Mesothelial cell of epicardium (in vitro differentiated cells): ENCODE results near the gene MAPK1IP1L. TPM values are rescaled to one million over a fixed set of nuclear protein-coding genes. Genes with fewer than 3 reads are reported as not detected.
"Not testable (repeated sequence)": the region's sequence is repeated elsewhere in the genome, so short reads cannot be mapped to it uniquely, and the experiment has no call there.

ENCODE experiments used
- DNase-seq, 2 experiments: peaks; one replicate each; pipeline ENCODE4 v3.0.0; 2021; ENCODE audit warnings: low spot score in 2 of 2; ENCODE audit not compliant: unreplicated experiment in 2 of 2
- H3K27ac Mint-ChIP-seq: 2 replicates; pipeline ENCODE4 v1.8.0; 2021; ENCODE audit warnings: mixed read lengths
- H3K27me3 Mint-ChIP-seq: 2 replicates; pipeline ENCODE4 v1.8.0; 2021; ENCODE audit warnings: low read depth, mixed read lengths
- H3K36me3 Mint-ChIP-seq: 2 replicates; pipeline ENCODE4 v1.8.0; 2021; ENCODE audit warnings: mixed read lengths
- H3K4me1 Mint-ChIP-seq: 2 replicates; pipeline ENCODE4 v1.8.0; 2021; ENCODE audit warnings: mixed read lengths
- H3K4me3 Mint-ChIP-seq: 2 replicates; pipeline ENCODE4 v1.8.0; 2021; ENCODE audit warnings: mild to moderate bottlenecking, moderate library complexity, mixed read lengths
- H3K9me3 Mint-ChIP-seq: 2 replicates; pipeline ENCODE4 v1.8.0; 2021; ENCODE audit warnings: mixed read lengths
- total RNA-seq: library from RNA; stranded (reverse); gene quantifications from 3 replicates; pipeline ENCODE4 v1.2.1, GENCODE V29; 2021
- TF ChIP-seq, protein P1 (sequence below): fragments of 200-600 bp; sonication (generic); IDR thresholded peaks from one replicate; pipeline ENCODE4 v1.5.0; 2021; ENCODE audit warnings: antibody characterized with exemption; ENCODE audit not compliant: unreplicated experiment

MAPK1IP1L gene
- 116 to 120 TPM (median 119 TPM) in 3 replicates for total RNA-seq

GRCh38 chr14:55051423-55052268, at the start of gene MAPK1IP1L:
Gene MAPK1IP1L (plus strand): TSS chr14:55051647. CDS start chr14:55061684, 10,037 bp downstream.
- Mint-ChIP-seq H3K4me3 (peak within 1 kb of the TSS; percentile 92), H3K4me1 (peaks cover 32% of the 10 kb centered on the region), H3K9me3 (no peaks in the 10 kb centered on the region), H3K36me3 (peaks cover 8% of the 10 kb centered on the region), H3K27ac (peak within 1 kb of the TSS; percentile 100), H3K27me3 (no peaks in the 10 kb centered on the region)
- peak; percentile 87 to 99 for DNase-seq
- TF ChIP-seq, protein P1, sequence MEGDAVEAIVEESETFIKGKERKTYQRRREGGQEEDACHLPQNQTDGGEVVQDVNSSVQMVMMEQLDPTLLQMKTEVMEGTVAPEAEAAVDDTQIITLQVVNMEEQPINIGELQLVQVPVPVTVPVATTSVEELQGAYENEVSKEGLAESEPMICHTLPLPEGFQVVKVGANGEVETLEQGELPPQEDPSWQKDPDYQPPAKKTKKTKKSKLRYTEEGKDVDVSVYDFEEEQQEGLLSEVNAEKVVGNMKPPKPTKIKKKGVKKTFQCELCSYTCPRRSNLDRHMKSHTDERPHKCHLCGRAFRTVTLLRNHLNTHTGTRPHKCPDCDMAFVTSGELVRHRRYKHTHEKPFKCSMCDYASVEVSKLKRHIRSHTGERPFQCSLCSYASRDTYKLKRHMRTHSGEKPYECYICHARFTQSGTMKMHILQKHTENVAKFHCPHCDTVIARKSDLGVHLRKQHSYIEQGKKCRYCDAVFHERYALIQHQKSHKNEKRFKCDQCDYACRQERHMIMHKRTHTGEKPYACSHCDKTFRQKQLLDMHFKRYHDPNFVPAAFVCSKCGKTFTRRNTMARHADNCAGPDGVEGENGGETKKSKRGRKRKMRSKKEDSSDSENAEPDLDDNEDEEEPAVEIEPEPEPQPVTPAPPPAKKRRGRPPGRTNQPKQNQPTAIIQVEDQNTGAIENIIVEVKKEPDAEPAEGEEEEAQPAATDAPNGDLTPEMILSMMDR, result peak; percentile 97

DNA sequence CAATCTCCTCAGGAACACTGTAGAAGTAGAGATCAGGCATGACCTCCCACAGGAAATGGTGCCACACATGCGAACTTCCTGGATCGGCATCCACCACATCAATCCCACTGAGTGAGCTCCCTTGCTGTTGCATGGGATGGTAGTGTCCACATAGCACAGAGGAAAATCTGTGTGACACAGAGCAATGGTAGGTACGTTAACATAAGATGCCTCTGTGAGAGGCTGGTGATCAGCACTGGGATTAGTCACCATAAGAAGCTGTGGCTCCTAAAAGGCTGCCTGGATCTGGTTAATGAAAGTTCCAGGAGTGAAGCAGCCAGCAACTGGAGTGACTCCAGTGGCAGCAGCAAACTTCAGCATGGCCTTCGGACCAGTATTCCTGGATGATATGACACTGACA, 46.4 kb upstream of the MAPK1IP1L start:
- Mint-ChIP-seq H3K27ac (no peak overlapping the region), H3K27me3 (no peaks in the 10 kb centered on the region)
- TF ChIP-seq, protein P1, result no peak

GRCh38 chr14:55015006-55015405, 36.4 kb upstream of the MAPK1IP1L start:
- TF ChIP-seq, protein P1, result no peak
- Mint-ChIP-seq H3K4me1 (no peaks in the 10 kb centered on the region), H3K9me3 (peaks cover 3% of the 10 kb centered on the region), H3K4me3 (no peak overlapping the region), H3K36me3 (peaks cover 22% of the 10 kb centered on the region), H3K27ac (no peak overlapping the region), H3K27me3 (no peaks in the 10 kb centered on the region)
- no peak for DNase-seq

More for the DNA sequence above, 46.4 kb upstream of the MAPK1IP1L start:
- DNase-seq, result no peak
- no peak overlapping the region for H3K4me3 Mint-ChIP-seq
- H3K36me3 Mint-ChIP-seq, result peaks cover 14% of the 10 kb centered on the region
- H3K4me1 Mint-ChIP-seq, result no peaks in the 10 kb centered on the region
- no peaks in the 10 kb centered on the region for H3K9me3 Mint-ChIP-seq

GRCh38 chr14:55019968-55020554, 31.4 kb upstream of the MAPK1IP1L start:
- no peak overlapping the region for H3K4me3 Mint-ChIP-seq
- no peak overlapping the region for H3K27ac Mint-ChIP-seq
- peaks cover 3% of the 10 kb centered on the region for H3K4me1 Mint-ChIP-seq
- DNase-seq, result no peak
- H3K9me3 Mint-ChIP-seq, result no peaks in the 10 kb centered on the region
- H3K27me3 Mint-ChIP-seq, result no peaks in the 10 kb centered on the region
- peaks cover 13% of the 10 kb centered on the region for H3K36me3 Mint-ChIP-seq
- TF ChIP-seq, protein P1, result no peak

GRCh38 chr14:55024365-55024764, 27.1 kb upstream of the MAPK1IP1L start:
- not testable (repeated sequence) for H3K27me3 Mint-ChIP-seq, H3K27ac Mint-ChIP-seq, H3K4me3 Mint-ChIP-seq, H3K9me3 Mint-ChIP-seq, DNase-seq
- peaks cover 33% of the 10 kb centered on the region for H3K4me1 Mint-ChIP-seq
- H3K36me3 Mint-ChIP-seq, result peaks cover 11% of the 10 kb centered on the region

DNA sequence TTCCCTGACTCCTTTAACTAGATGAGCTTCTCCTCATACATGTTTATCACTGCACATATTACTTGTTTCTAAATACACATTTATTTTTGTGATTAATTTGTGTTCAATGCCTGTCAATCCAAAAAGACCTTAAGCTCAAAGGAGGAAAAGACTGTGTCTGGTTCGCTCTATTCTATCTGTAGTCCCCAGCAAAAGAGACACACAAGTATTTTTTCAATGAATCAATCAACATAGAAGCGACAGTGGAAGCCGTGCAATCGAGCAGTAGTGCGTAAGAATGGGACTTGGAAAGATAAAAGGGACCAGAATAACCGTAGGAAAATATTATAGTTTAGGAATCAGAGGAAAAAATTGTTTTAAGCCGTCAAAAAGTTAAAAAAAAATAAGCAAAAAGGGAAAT, 25.5 kb upstream of the MAPK1IP1L start:
- peaks cover 37% of the 10 kb centered on the region for H3K4me1 Mint-ChIP-seq
- H3K27me3 Mint-ChIP-seq, result no peaks in the 10 kb centered on the region
- peak overlapping the region; percentile 86 for H3K27ac Mint-ChIP-seq
- H3K36me3 Mint-ChIP-seq, result peaks cover 4% of the 10 kb centered on the region
- no peaks in the 10 kb centered on the region for H3K9me3 Mint-ChIP-seq
- DNase-seq, result no peak
- TF ChIP-seq, protein P1, result no peak
- H3K4me3 Mint-ChIP-seq, result peak overlapping the region; percentile 91
